HCT116 (cell line): Measurements from ENCODE around the gene RBBP6. TPM values are rescaled to one million over a fixed set of nuclear protein-coding genes. Genes with fewer than 3 reads are reported as not detected.
A peak's percentile ranks its signal among the peaks of the same experiment; 100 is the strongest.

Experiments used
- ATAC-seq: fragments of 200-7000 bp; cut with Tn5 transposase; 2 replicates; pipeline ENCODE4 v1.9.1; 2020; ENCODE audit warnings: mild to moderate bottlenecking, moderate library complexity
- BruUV-seq: library from RNA; stranded (reverse); fragments of 400-500 nt; replicated peaks from 2 replicates; lab custom pipeline; 2021; lab: Mats Ljungman, UMichigan
- CTCF ChIA-PET: fragments of 300-600 bp; sonication (Branson Sonifier 250); formaldehyde crosslinking; loops from one replicate; lab custom pipeline; 2021; ENCODE audit warnings: antibody characterized with exemption; lab: Charles Lee
- POLR2A ChIA-PET: fragments of 300-600, 350-600 bp; sonication (Branson Sonifier 250); formaldehyde crosslinking; loops from one replicate; lab custom pipeline; 2021; ENCODE audit warnings: antibody characterized with exemption; lab: Charles Lee
- RAD21 ChIA-PET, 2 experiments: fragments of 300-600 bp; sonication (Branson Sonifier 250); formaldehyde crosslinking; loops; one replicate each; lab custom pipeline; 2023; ENCODE audit warnings: low total read pairs in 2 of 2; ENCODE audit not compliant: uncharacterized antibody in 2 of 2, unreplicated experiment in 2 of 2, low non-redundant PET in 1 of 2; lab: Charles Lee
- DNase-seq: peaks from one replicate; pipeline ENCODE4 v3.0.0-alpha.2; 2010; ENCODE audit warnings: low read depth, low spot score
- H2AFZ ChIP-seq: fragments of 200-600 bp; shearing (Covaris generic), sonication (generic); 2 replicates; pipeline ENCODE4 v1.6.1; 2017; ENCODE audit warnings: low read depth, mixed run types, mixed read lengths, antibody characterized with exemption, low read length; ENCODE audit not compliant: poor library complexity, severe bottlenecking
- H3K27ac ChIP-seq: 2 replicates; pipeline ENCODE4 v1.5.1; 2012; ENCODE audit warnings: low read depth, low read length
- H3K27me3 ChIP-seq: fragments of 200-600 bp; sonication (generic); 2 replicates; pipeline ENCODE4 v1.6.1; 2016; ENCODE audit warnings: mixed run types, low read length, mixed read lengths; ENCODE audit not compliant: insufficient read depth
- H3K36me3 ChIP-seq, 2 experiments: fragments of 200-500 bp in 1 of 2; fragments of 200-600 bp in 1 of 2; sonication (Bioruptor generic) in 1 of 2; sonication (generic) in 1 of 2; 2 replicates each; pipeline versions ENCODE4 v1.5.1 to v1.6.1; 2014 to 2016; ENCODE audit warnings: low read length in 2 of 2, inconsistent platforms in 1 of 2, mixed read lengths in 1 of 2, mixed run types in 1 of 2; ENCODE audit not compliant: insufficient read depth in 2 of 2, control insufficient read depth in 1 of 2
- H3K4me1 ChIP-seq, 2 experiments: fragments of 200-600 bp in 1 of 2; sonication (generic) in 1 of 2; 2 replicates each; pipeline versions ENCODE4 v1.5.1 to v1.6.1; 2012 to 2017; ENCODE audit warnings: low read length in 2 of 2, inconsistent platforms in 1 of 2, mild to moderate bottlenecking in 1 of 2, mixed read lengths in 1 of 2, mixed run types in 1 of 2, moderate library complexity in 1 of 2; ENCODE audit not compliant: insufficient read depth in 2 of 2, control insufficient read depth in 1 of 2
- H3K4me2 ChIP-seq: fragments of 200-600 bp; sonication (generic); 2 replicates; pipeline ENCODE4 v1.6.1; 2017; ENCODE audit warnings: mixed run types, low read length, mixed read lengths
- H3K4me3 ChIP-seq, 2 experiments: fragments of 200-600 bp in 1 of 2; sonication (generic) in 1 of 2; replicated peaks in 1 of 2; 2 replicates each; pipeline ENCODE4 v1.5.1; 2011 to 2016; ENCODE audit warnings: low read length in 2 of 2, control low read depth in 1 of 2, low read depth in 1 of 2, mild to moderate bottlenecking in 1 of 2, mixed read lengths in 1 of 2, mixed run types in 1 of 2
- H3K79me2 ChIP-seq: fragments of 200-600 bp; sonication (generic); 2 replicates; pipeline ENCODE4 v1.6.1; 2017; ENCODE audit warnings: mild to moderate bottlenecking, mixed run types, low read length, moderate library complexity, mixed read lengths; ENCODE audit not compliant: insufficient read depth
- H3K9ac ChIP-seq: fragments of 200-600 bp; sonication (generic); 2 replicates; pipeline ENCODE4 v1.6.1; 2016; ENCODE audit warnings: low read length, mixed read lengths
- H3K9me2 ChIP-seq: fragments of 200-600 bp; sonication (generic), shearing (Covaris generic); 2 replicates; pipeline ENCODE4 v1.6.1; 2017; ENCODE audit warnings: mixed run types, mild to moderate bottlenecking, moderate library complexity; ENCODE audit not compliant: insufficient read depth
- H3K9me3 ChIP-seq, 2 experiments: fragments of 200-500 bp in 1 of 2; fragments of 200-600 bp in 1 of 2; sonication (Bioruptor generic) in 1 of 2; sonication (generic) in 1 of 2; 2 replicates each; pipeline ENCODE4 v1.6.1; 2014 to 2017; ENCODE audit warnings: low read length in 2 of 2, mixed read lengths in 2 of 2, inconsistent platforms in 1 of 2, low read depth in 1 of 2, mild to moderate bottlenecking in 1 of 2, mixed run types in 1 of 2, moderate library complexity in 1 of 2; ENCODE audit not compliant: control insufficient read depth in 1 of 2, insufficient read depth in 1 of 2
- H4K20me1 ChIP-seq: fragments of 200-600 bp; sonication (generic), shearing (Covaris generic); 2 replicates; pipeline ENCODE4 v1.6.1; 2017; ENCODE audit warnings: mixed run types, mild to moderate bottlenecking, moderate library complexity; ENCODE audit not compliant: insufficient read depth
- CBX3 ChIP-seq: IDR thresholded peaks from 2 replicates; pipeline ENCODE4 v1.6.1; 2012; ENCODE audit warnings: low read depth
- CEBPB ChIP-seq: IDR thresholded peaks from 2 replicates; pipeline ENCODE4 v1.6.1; 2012; ENCODE audit warnings: low read depth
- EGR1 ChIP-seq: IDR thresholded peaks from 2 replicates; pipeline ENCODE4 v1.6.1; 2012; ENCODE audit warnings: low read depth
- ELF1 ChIP-seq: IDR thresholded peaks from 2 replicates; pipeline ENCODE4 v1.6.1; 2012; ENCODE audit warnings: low read depth, borderline replicate concordance
- SIN3A ChIP-seq: IDR thresholded peaks from 2 replicates; pipeline ENCODE4 v1.6.1; 2012; ENCODE audit warnings: low read depth
- intact Hi-C: fragments of 100-400 bp; cut with micrococcal nuclease; formaldehyde crosslinking; loops from 2 replicates; pipeline ENCODE4 v1.10.0; 2022
- total RNA-seq: library from RNA; stranded (reverse); gene quantifications from one replicate; pipeline ENCODE4 v1.2.1, GENCODE V29; 2021; ENCODE audit not compliant: unreplicated experiment
- TF ChIP-seq, protein P1 (sequence below), 3 experiments: fragments of 200-600 bp in 1 of 3; sonication (generic) in 1 of 3; IDR thresholded peaks in 2 of 3; conservative IDR thresholded peaks in 1 of 3; 2 replicates each; pipeline ENCODE4 v1.5.1; 2012 to 2017; ENCODE audit warnings: low read depth in 2 of 3, low read length in 2 of 3, antibody characterized with exemption in 1 of 3, borderline replicate concordance in 1 of 3, control low read depth in 1 of 3, mild to moderate bottlenecking in 1 of 3, mixed read lengths in 1 of 3, mixed run types in 1 of 3, moderate library complexity in 1 of 3; ENCODE audit not compliant: insufficient read depth in 1 of 3

RBBP6 gene
- total RNA-seq, 1 experiment from 2014 or later = 52.4 TPM

DNA sequence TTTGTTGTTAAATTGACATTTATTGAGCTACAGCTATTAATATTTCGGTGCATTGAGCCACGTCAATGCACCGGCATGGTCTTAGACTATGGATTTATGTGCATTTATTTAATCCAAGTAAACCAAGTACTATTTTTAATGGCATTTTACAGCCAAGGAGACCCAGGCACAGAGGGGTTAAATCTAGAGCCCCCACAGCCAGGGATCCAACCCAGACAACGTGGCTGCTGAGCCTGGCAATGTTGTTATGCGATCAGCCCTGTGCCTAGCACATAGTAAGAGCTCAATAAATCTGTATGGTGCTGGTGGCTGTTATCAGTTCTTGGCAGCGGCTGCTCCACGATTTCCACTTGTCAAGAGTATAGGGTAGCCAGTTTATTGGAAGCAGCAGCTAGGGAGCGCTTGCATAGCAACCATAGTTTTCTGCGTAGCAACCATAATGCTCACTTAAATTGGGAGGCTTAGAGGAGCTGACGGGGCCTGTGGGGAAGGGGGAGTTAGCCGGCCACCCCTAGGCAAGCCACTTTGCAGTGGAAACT is 541 bp upstream of the RBBP6 start:
- H3K4me1 ChIP-seq = peaks cover 22 to 33% of the 10 kb centered on the region in 2 experiments
- peaks cover 44% of the 10 kb centered on the region for H3K79me2 ChIP-seq
- ATAC-seq (peak; percentile 69), DNase-seq (no peak)
- H3K36me3 ChIP-seq = peaks cover 0 to 10% of the 10 kb centered on the region in 2 experiments; a peak in 1 of 4 replicates
- TF ChIP-seq CEBPB = no peak
- TF ChIP-seq ELF1 = no peak
- TF ChIP-seq, protein P1, sequence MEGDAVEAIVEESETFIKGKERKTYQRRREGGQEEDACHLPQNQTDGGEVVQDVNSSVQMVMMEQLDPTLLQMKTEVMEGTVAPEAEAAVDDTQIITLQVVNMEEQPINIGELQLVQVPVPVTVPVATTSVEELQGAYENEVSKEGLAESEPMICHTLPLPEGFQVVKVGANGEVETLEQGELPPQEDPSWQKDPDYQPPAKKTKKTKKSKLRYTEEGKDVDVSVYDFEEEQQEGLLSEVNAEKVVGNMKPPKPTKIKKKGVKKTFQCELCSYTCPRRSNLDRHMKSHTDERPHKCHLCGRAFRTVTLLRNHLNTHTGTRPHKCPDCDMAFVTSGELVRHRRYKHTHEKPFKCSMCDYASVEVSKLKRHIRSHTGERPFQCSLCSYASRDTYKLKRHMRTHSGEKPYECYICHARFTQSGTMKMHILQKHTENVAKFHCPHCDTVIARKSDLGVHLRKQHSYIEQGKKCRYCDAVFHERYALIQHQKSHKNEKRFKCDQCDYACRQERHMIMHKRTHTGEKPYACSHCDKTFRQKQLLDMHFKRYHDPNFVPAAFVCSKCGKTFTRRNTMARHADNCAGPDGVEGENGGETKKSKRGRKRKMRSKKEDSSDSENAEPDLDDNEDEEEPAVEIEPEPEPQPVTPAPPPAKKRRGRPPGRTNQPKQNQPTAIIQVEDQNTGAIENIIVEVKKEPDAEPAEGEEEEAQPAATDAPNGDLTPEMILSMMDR (IDR thresholded peaks at IDR 0.05 in 2 of 3, conservative IDR thresholded peaks at IDR 0.05 in 1 of 3; ENCODE audit: borderline replicate concordance in 1 of 3, insufficient read depth in 1 of 3, low read depth in 2 of 3, low read length in 2 of 3) = peak in 1 of 3 experiments; percentile 15; a peak in 1 of 6 replicates
- no peak for TF ChIP-seq SIN3A
- TF ChIP-seq CBX3 = no peak
- no peak for TF ChIP-seq EGR1
- ChIA-PET RAD21 (no interaction called here), POLR2A (interaction anchor here (0.7 to 1.2 kb wide), 4 partner anchors 10 to 16 kb away, joined by 3 to 5 read pairs (median 3); no protein-coding TSS in a partner anchor), CTCF (interaction anchor here (1.1 kb wide), 1 partner anchor 22 kb away, joined by 7 read pairs; no protein-coding TSS in a partner anchor)
- no TSS peak for BruUV-seq
- H3K9me2 ChIP-seq = no peaks in the 10 kb centered on the region
- H3K4me2 ChIP-seq = peak overlapping the region; percentile 83
- H3K9ac ChIP-seq = peak overlapping the region; percentile 97
- H4K20me1 ChIP-seq = peaks cover 25% of the 10 kb centered on the region
- H3K27ac ChIP-seq = peak overlapping the region; percentile 95
- intact Hi-C loops = loop anchor here (5.0 to 10.0 kb wide), 2 partner anchors 188 to 984 kb away; partner anchors contain the start of genes EARS2, TNRC6A and UBFD1
- H3K4me3 ChIP-seq = peak overlapping the region; percentile 53 to 66
- H2AFZ ChIP-seq = peak overlapping the region; percentile 24
- H3K27me3 ChIP-seq = no peaks in the 10 kb centered on the region
- no peaks in the 10 kb centered on the region for H3K9me3 ChIP-seq
